Astrocyte of the cerebellum (primary cell): ENCODE measurements around the gene NDRG2.

Experiments
- DNase-seq: peaks from one replicate; pipeline ENCODE4 v3.0.0-alpha.2; 2011; ENCODE audit warnings: low read depth
- H3K4me3 ChIP-seq: 2 replicates; pipeline ENCODE4 v1.5.1; 2011; ENCODE audit warnings: mild to moderate bottlenecking, low read depth, low read length, moderate library complexity
- CTCF ChIP-seq: IDR thresholded peaks from 2 replicates; pipeline ENCODE4 v1.5.1; 2012; ENCODE audit warnings: low read length, low read depth, moderate library complexity, mild to moderate bottlenecking; ENCODE audit errors: missing control alignments
- in situ Hi-C: cut with HindIII; loops from 2 replicates; pipeline ENCODE4 v1.10.0; 2017; ENCODE audit warnings: low sequenced_read_pairs

NDRG2 gene

GRCh38 chr14:21018781-21019180, 6.1 kb downstream of the NDRG2 start:
- TF ChIP-seq CTCF = no peak
- DNase-seq = no peak
- H3K4me3 ChIP-seq = no peak overlapping the region
- in situ Hi-C loops = no loop called here

- no peak overlapping the region for H3K4me3 ChIP-seq
- DNase-seq = no peak
- TF ChIP-seq CTCF = no peak
- in situ Hi-C loops = no loop called here
Measured at GRCh38 chr14:21018286-21018685, 6.6 kb downstream of the NDRG2 start.

- in situ Hi-C loops = no loop called here
- H3K4me3 ChIP-seq = no peak overlapping the region
- no peak for DNase-seq
- TF ChIP-seq CTCF = no peak
Measured at GRCh38 chr14:21017528-21018245, 7.2 kb downstream of the NDRG2 start.

- no peak overlapping the region for H3K4me3 ChIP-seq
- TF ChIP-seq CTCF = no peak
- in situ Hi-C loops = no loop called here
- no peak for DNase-seq
Measured at GRCh38 chr14:21016413-21017190, 8.3 kb downstream of the NDRG2 start.

GRCh38 chr14:21015312-21015711, 9.5 kb downstream of the NDRG2 start:
- TF ChIP-seq CTCF = no peak
- in situ Hi-C loops = no loop called here

GRCh38 chr14:21014761-21015190, 10.1 kb downstream of the NDRG2 start:
- peak; percentile 76 for DNase-seq
- TF ChIP-seq CTCF = peak; percentile 92
- H3K4me3 ChIP-seq = no peak overlapping the region
- in situ Hi-C loops = no loop called here

More at GRCh38 chr14:21015312-21015711, 9.5 kb downstream of the NDRG2 start:
- DNase-seq = no peak
- H3K4me3 ChIP-seq = no peak overlapping the region
